Activated effector memory CD4-positive, alpha-beta T cell treated with anti-CD3 and anti-CD28 coated beads, Interleukin-2, amount 50 U/mL, for 16 hours (primary cell): ENCODE data around the gene LMF2.

Source experiments
- DNase-seq: peaks from one replicate; pipeline ENCODE4 v3.0.0-alpha.2; 2020

The LMF2 gene

DNA sequence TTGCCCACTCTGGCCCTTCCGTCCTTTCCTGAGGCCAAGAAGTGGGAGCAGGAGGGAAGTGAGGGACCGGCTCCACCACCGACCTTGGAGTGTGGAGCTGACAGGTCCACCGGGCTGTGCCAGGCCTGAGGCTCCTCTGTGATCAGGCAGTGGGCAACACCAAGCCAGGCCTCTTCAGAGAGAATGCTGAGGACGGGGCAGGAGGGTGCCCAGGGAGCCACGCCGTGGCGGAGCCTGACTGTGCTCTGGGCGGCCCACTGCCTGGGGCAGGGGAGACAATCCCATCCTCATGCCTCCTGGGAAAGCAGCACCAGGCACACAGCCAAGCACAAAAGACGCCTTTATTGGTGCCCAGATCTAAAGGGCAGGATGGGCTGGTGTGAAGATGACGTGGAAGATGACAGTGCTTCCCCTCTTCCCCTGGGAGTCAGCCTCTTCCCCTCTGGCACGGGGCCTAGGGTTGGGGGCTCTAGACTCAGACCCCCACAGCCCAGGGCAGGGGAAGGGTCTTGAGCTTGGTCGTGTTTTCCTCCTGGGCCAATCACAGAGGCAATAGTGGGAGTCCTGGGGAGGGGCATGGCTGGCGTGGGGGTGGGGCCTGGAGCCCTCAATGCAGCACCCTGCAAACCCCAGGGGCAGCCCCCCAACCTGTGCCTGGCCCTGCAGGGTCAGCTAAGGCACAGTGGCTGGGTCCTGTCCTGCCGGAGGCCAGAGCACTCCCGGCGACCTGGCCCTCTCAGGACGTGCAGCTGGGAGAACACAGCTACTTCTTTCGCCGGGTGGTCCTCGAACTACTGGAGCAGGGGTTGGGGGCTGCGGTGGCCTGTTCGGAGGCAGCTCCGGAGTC, 4.7 kb downstream of the LMF2 start:
- DNase-seq: no peak

DNA sequence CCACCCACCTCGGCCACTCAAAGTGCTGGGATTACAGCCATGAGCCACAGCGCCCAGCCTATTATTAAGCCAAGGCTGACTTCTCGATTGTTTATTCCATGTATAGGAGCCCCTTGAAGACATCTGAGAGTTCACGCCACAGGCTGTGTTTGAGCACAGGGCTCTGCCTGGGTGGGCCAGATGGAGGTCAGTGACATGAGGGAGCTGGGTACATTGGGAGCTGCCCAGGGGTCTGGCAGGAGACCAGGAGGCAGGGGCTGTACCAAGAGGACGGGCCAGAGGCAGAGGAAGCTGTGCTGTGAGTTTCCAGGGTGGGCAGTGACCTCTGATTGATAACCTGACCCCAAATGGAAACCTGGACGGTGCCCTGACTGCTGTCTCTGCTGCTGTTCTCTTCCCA, 5.4 kb downstream of the LMF2 start:
- no peak for DNase-seq

GRCh38 chr22:50500452-50500851, 7.0 kb downstream of the LMF2 start:
- DNase-seq: no peak

GRCh38 chr22:50498322-50498890, 9.1 kb downstream of the LMF2 start:
- peak; percentile 84 for DNase-seq

GRCh38 chr22:50497093-50497492, 10.4 kb downstream of the LMF2 start:
- no peak for DNase-seq

DNA sequence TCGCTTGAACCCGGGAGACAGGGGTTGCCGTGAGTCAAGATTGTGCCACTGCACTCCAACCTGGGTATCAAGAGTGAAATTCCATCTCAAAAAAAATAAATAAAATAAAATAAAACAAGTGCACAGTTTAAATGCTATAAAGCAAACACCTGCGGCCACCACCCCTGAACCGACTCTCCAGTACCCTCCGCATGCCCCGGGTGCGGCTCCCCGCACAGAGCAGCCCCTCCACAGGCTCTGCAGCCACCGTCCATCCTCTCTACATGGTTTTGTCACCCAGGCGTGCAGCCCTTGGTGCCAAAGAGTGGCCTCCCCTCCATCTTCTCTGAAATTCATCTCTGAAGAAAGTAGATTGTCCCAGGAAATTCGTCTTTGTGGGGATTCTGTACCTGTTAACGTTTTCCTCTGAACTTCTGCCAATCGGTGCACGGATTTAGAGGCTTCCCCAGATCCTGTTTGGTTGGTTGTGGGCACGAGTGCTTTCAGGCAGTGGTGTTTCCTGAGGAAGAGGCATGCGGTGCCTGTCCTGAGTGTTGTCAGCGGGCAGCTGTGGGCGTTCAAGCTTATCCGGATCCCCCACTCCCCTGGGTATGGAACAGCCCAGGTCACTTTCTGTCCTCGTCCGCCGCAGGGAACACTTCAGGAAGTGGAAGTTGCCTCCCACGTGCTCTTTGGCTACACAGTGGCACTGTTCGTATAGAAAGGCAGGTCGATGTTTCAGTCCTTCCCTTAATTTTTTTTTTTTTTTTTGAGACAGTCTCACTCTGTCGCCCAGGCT, 16.8 kb downstream of the LMF2 start:
- DNase-seq: no peak

- no peak for DNase-seq
These were observed 17.9 kb downstream of the LMF2 start for GRCh38 chr22:50489363-50490243.

DNA sequence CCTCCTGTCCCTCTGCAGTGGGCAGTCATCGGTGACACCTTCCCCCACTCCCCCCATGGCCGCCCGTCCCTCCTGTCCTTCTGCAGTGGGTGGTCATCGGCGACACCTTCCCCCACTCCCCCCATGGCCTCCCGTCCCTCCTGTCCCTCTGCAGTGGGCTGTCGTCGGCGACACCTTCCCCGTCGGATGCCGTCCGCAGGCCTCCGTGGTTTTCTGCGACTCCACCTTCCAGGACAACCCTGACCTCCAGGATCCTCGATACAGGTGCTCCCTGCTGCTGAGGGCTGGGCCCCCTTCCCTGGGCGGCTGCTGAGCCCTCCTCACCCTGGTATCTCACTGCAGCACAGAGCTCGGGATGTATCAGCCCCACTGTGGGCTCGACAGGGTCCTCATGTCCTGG, 18.6 kb downstream of the LMF2 start:
- DNase-seq: no peak

GRCh38 chr22:50488006-50488677, 19.4 kb downstream of the LMF2 start:
- no peak for DNase-seq

GRCh38 chr22:50487290-50488005, 20.1 kb downstream of the LMF2 start:
- DNase-seq: no peak

DNA sequence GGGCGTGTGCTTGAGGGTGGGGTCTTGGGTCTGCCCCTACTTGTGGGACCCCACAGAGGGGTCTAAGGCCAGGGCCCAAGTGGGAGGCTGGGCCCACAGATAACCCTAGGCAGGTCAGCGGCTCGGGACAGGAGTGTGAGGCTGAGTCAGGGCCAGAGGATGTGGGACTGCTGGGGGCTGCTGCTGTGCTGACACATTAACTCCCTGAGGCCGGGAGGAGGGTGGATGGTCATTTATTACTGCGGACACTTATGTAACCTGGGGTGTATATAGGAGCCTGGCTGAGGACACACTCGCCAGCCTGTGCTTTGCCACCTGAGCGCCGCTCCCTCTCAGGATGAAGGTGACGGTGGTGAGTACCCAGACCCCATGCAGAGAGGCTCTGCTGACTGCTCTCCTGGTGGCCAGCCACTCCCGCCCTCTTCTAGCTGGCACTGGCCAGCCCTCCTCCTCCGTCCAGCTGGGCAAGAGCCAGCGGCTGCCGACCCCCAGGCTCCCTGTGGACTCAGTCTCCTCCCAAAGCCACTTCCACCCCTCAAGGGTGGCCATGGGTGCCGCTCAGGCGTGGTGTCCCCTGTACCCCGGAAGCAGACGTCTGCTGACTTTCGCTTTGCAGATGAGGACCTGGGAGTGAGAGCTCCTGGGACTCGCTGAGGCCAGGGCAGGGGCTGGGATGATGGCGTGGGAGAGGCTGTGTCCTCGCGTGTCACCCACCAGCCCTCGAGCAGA, 20.8 kb downstream of the LMF2 start, which contains the start of gene MIOX:
Gene MIOX, plus strand, starts transcription at position 299 of the 729 bp plus-strand sequence. Its CDS starts 39 bp downstream, at position 338.
- DNase-seq: no peak

DNA sequence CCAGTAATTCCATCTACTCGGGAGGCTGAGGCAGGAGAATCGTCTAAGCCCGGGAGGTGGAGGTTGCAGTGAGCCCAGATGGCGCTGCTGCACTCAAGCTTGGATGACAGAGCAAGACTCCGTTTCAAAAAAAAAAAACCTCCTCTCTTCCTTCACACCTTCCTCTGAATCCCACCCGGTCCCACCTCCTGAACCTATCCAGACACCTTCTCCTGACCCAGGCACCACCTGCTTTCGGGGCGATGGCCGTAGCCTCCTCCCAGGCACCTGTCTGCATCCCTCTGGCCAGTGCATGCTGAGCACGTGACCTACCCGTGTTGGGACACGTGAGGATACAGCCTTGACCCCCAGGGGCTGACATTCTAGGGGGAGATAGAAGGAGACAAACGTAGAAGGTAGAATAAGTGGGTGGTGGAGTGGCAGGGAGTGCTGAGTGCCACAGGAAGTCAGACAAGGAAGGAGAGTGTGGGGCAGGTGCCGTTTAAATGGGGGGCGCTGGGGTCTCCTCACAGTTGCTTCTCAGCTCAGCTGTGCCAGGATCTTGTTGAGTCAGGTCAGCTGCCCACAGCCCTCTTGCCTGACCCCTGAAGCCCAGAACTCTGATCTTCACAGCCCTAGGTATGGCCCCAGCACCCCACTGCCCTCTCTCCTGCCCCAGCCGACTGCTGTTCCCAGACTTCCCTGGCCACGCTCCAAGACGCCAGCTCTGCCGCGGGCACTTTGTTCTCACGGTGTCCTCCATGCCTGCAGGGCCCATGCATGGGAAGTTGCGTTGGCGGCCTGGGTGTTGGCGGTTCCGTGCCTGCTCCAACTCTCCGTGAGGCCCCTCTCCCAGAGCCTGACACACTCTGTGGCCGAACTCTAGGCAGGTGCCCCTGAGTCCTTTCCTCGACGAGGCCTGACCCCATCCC, 22.0 kb downstream of the LMF2 start:
- DNase-seq: no peak

GRCh38 chr22:50483977-50484853, 23.3 kb downstream of the LMF2 start:
- no peak for DNase-seq

GRCh38 chr22:50483556-50483955, 23.9 kb downstream of the LMF2 start:
- DNase-seq: no peak

- no peak for DNase-seq
These were observed 24.4 kb downstream of the LMF2 start for GRCh38 chr22:50483106-50483505.

- DNase-seq: no peak
These were observed 25.1 kb downstream of the LMF2 start for GRCh38 chr22:50482107-50483074.

- peak; percentile 90 for DNase-seq
These were observed 25.9 kb downstream of the LMF2 start, which contains the start of gene ADM2 for GRCh38 chr22:50481440-50482106. ADM2 (plus strand) TSS chr22:50481543; CDS start chr22:50481848, 305 bp downstream.
